CD4-positive, alpha-beta T cell treated with Interleukin-17A for 4 hours (primary cell): ENCODE measurements around the gene ZYX.
A peak's percentile ranks its signal among the peaks of the same experiment; 100 is the strongest.

ENCODE experiments used
- DNase-seq: peaks from one replicate; pipeline ENCODE4 v3.0.0-alpha.2; 2020; ENCODE audit warnings: mixed read lengths

The ZYX gene

GRCh38 chr7:143380646-143381426 lies at the start of gene ZYX:
Gene ZYX, plus strand, starts transcription at chr7:143381345. Its CDS starts 227 bp downstream, at chr7:143381572.
- peak; percentile 92 for DNase-seq

GRCh38 chr7:143334244-143334643 lies 46.9 kb upstream of the ZYX start:
- no peak for DNase-seq

GRCh38 chr7:143337216-143337615 lies 43.9 kb upstream of the ZYX start:
- DNase-seq: no peak

GRCh38 chr7:143341842-143342241 lies 39.3 kb upstream of the ZYX start:
- DNase-seq: no peak

GRCh38 chr7:143343596-143343995 lies 37.5 kb upstream of the ZYX start:
- no peak for DNase-seq

- DNase-seq: peak; percentile 78
These were observed 35.7 kb upstream of the ZYX start for GRCh38 chr7:143345428-143345900.

GRCh38 chr7:143346018-143346417 lies 35.1 kb upstream of the ZYX start:
- DNase-seq: no peak

- no peak for DNase-seq
These were observed 33.2 kb upstream of the ZYX start for GRCh38 chr7:143347950-143348349.

- DNase-seq: no peak
These were observed 30.1 kb upstream of the ZYX start for GRCh38 chr7:143351060-143351459.

GRCh38 chr7:143351574-143351973 lies 29.6 kb upstream of the ZYX start:
- no peak for DNase-seq

- no peak for DNase-seq
These were observed 28.6 kb upstream of the ZYX start for GRCh38 chr7:143352531-143353002.

- DNase-seq: no peak
These were observed 26.8 kb upstream of the ZYX start for GRCh38 chr7:143354376-143354775.

GRCh38 chr7:143354965-143355364 lies 26.2 kb upstream of the ZYX start:
- no peak for DNase-seq

GRCh38 chr7:143355450-143356385 lies 25.4 kb upstream of the ZYX start:
- no peak for DNase-seq

GRCh38 chr7:143356414-143357050 lies 24.6 kb upstream of the ZYX start:
- DNase-seq: no peak

GRCh38 chr7:143358626-143359025 lies 22.5 kb upstream of the ZYX start:
- DNase-seq: no peak

GRCh38 chr7:143359771-143360353 lies 21.3 kb upstream of the ZYX start:
- no peak for DNase-seq

- no peak for DNase-seq
These were observed 20.2 kb upstream of the ZYX start for GRCh38 chr7:143360788-143361551.

- no peak for DNase-seq
These were observed 19.5 kb upstream of the ZYX start for GRCh38 chr7:143361552-143362130.

GRCh38 chr7:143362131-143363015 lies 18.8 kb upstream of the ZYX start, which contains the start of gene FAM131B:
Gene FAM131B, minus strand, starts transcription at chr7:143362713. Its CDS starts 110 bp downstream, at chr7:143362603.
- peak; percentile 64 for DNase-seq
